HT1080 (cell line): ENCODE data around the gene PEG3. TPM values are rescaled to one million over a fixed set of nuclear protein-coding genes. Genes with fewer than 3 reads are reported as not detected.
"Not testable (repeated sequence)": the region's sequence is repeated elsewhere in the genome, so short reads cannot be mapped to it uniquely, and the experiment has no call there.

Experiments
- DNase-seq: peaks from one replicate; pipeline ENCODE4 v3.0.0-alpha.2; 2015; ENCODE audit warnings: low read depth
- polyA plus RNA-seq, 2 experiments: library from polyadenylated mRNA; depleted of rRNA; stranded (reverse); fragments of >200 nt; gene quantifications; 2 replicates each; pipeline ENCODE4 v1.2.3, GENCODE V29; 2015
- total RNA-seq: library from RNA; depleted of rRNA; stranded (reverse); fragments of >200 nt; shearing (Covaris generic); gene quantifications from 2 replicates; pipeline ENCODE4 v1.2.3, GENCODE V29; 2014; rRNA removed

The PEG3 gene
- not detected in 2 replicates for total RNA-seq
- polyA plus RNA-seq (2015; cell fraction: cytosol; rRNA removed) = not detected in 2 replicates
- not detected in 2 replicates for polyA plus RNA-seq (2015; cell fraction: nucleus; rRNA removed)

GRCh38 chr19:56840451-56841192 is at the start of gene PEG3, which contains the start of gene ZIM2:
PEG3 (minus strand) TSS chr19:56840726; CDS start chr19:56824655, 16,071 bp downstream.
ZIM2 (minus strand) TSS chr19:56840726; CDS start chr19:56824277, 16,449 bp downstream.
- DNase-seq = no peak

- no peak for DNase-seq
Measured at GRCh38 chr19:56885173-56885985, 44.9 kb upstream of the PEG3 start.

DNA sequence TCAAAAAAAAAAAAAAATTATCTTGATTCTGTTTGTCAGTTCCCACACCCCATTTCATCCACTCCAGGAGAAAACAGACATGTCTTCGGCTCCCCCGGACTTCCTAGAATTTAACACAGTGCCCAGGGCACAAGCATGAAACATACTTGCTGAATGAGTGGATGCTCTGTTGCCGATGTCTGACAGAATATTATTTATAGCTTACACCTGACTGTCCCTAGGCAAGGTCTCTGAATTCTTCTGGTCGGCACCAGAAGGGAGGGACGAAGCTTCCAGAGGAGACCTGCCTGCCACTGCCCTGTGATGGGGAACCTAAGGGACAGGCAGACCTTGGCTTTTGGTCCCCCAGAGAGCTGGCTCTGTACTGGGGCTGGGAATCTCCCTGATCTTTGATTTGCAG is 43.9 kb upstream of the PEG3 start:
- DNase-seq = no peak

DNA sequence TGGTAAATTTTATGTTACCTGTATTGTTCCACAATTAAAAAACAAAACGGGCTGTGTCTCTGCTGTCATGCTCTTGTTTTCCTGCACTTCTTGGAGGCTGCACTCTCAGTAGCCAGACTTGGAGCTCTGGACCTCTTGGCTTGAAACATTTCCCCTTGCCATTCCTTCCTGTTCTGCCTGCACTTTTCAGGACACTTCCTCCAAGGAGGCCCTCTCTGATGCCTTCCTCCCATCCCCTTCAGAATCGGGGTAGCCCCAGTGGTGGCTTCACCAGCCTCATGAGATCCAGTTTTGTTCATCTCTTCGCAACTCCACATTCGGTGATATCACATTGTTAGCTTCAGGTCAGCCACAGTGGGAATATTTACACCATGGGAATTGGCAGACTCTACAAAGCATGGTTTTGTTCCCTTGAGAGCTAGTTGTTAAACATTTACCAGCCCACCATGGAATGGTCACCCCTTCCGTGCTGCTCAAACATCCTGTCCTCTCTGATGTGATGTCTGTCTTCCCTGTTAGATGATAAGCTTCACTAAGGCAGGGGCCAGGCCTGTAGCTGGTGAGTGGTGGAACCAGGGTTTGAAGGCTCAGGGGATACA is 40.2 kb upstream of the PEG3 start:
- no peak for DNase-seq

DNA sequence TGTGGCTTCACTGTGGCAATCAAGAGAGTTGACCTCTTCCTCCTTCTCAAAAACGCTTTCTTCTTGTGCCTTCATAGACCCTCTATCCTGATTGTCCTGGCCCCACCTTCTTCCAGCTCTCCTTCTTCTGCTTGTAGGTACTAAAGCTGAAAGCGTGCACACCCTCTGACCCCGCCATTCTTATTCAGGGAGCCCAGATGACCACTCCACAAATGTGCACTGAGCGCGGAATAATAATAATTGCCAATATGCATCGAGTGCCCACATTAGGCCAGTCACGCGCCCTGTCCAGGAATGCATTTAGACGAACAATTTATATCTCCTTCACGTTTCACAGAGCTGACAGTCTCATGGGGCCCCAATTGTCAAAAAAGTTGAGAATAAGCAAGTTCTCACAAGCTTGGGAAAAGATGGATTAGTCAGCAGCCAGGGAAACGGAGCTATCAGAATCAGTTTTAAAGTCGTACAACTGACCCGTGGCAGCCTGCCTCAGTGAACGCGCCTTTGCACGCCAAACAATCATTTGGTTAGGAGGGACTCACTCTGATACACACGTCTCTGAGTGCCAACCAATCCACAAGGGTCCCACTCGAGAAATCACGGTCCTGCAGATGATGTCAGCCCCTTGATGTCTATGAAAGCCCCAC is 36.7 kb upstream of the PEG3 start:
- no peak for DNase-seq

DNA sequence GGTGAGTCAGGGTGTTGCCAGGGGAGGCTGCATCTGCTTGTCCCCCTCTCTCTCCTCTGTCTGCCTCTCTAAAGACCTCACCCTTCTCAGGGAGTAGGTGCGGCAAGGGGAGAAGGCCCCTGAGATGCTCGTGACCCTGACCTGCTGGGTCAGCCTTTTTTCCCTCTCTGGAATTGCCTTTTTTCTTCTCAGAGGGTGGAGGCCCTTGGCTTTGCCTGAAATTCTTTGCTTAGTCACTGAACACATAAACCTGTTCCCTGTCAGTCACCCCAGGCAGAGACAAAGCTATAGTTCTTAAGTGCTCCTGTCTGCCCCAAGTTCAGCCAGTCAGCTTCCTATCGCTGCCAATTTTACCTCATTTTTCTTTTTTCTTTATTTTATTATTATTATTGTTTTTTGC is 35.2 kb upstream of the PEG3 start:
- DNase-seq = no peak

GRCh38 chr19:56874530-56874929 is 34.0 kb upstream of the PEG3 start:
- no peak for DNase-seq

- no peak for DNase-seq
Measured at GRCh38 chr19:56873493-56873892, 33.0 kb upstream of the PEG3 start.

DNA sequence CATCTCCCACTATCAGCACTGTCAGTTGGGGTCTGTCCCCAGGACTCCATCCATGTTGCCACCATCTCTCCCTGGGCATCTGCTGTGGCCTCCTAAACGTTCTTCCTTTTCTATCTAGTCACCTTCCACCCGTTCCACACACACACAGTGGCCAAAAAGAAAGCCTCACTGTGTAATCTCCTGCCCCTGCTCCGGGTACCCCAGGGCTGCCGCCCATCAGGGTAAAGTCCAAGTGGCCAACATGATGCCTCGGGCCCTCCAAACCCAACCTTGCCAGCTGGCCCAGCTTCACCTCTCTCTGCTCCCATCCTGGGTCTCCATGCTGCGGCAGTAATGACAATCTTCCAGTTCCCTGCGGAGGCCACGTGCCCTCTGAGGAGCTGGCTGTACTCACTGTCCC is 29.4 kb upstream of the PEG3 start:
- DNase-seq = no peak

DNA sequence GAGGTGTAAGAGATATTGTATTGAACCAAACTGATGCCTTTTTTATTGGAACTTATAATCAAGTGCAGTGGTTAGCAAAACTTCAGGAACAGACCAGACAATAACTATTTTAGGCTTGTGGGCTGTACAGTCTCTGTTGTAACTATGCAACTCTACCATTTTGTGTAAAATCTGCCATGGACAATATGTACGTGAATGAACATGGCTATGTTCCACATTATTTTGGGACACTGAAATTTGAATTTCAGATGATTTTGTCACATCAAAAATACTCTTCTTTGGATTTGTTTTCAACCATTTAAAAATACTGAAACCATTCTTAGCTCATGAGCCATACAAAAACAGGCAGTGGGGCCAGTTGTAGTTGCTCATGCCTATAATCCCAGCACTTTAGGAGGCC is 27.9 kb upstream of the PEG3 start:
- no peak for DNase-seq

- DNase-seq = no peak
Measured at GRCh38 chr19:56866538-56866937, 26.0 kb upstream of the PEG3 start.

- no peak for DNase-seq
Measured at GRCh38 chr19:56864443-56865125, 24.1 kb upstream of the PEG3 start.

DNA sequence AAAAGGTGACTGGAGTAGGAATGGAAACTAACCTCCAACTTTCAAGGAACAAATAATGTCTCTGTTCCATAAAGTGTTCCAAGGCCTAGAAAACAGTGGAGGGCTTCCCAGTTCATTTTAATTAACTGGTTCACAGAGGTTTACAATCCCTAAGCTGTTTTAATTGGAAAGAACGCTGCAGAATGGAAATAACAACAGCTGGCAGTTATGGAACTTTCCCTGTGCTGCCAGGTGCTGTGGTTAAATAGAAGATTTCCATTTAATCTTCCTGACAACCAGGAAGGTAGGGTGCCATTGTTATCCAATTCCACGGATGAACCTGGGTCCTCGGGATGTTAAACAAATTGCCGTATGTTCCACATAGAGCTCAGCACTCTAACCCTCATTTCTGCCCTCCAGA is 22.2 kb upstream of the PEG3 start:
- no peak for DNase-seq

GRCh38 chr19:56860409-56860808 is 19.9 kb upstream of the PEG3 start:
- DNase-seq = not testable (repeated sequence)

DNA sequence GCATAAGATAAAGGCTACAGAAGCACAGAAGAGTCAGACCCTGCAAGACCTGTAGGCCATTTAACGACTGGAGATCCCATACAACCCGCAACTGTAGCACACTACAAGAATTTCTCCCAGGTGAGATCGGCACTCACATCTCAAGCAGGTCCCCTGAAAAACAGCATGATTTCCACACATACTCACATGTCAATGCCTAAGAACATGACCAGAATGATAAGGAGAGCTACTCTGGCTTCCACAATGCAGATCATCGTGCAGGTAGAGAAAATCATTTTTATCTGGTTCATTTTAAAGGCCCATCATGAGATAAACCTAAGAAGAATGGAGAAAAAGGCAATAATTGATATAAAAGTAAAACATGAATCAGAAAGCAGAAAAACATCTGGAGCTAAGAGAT is 17.5 kb upstream of the PEG3 start:
- no peak for DNase-seq

- DNase-seq = no peak
Measured at GRCh38 chr19:56856822-56857221, 16.3 kb upstream of the PEG3 start.

DNA sequence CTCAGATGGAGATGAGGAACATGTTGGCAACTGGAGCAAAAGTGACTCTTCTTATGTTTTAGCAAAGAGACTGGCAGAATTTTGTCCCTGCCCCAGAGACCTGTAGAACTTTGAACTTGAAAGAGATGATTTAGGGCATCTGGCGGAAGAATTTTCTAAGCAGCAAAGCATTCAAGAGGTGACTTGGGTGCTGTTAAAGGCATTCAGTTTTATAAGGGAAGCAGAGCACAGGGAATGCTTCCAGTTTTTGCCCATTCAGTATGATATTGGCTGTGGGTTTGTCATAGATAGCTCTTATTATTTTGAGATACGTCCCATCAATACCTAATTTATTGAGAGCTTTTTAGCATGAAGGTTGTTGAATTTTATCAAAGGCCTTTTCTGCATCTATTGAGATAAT is 11.8 kb upstream of the PEG3 start:
- DNase-seq = not testable (repeated sequence)

- no peak for DNase-seq
Measured at GRCh38 chr19:56848166-56848565, 7.6 kb upstream of the PEG3 start.

DNA sequence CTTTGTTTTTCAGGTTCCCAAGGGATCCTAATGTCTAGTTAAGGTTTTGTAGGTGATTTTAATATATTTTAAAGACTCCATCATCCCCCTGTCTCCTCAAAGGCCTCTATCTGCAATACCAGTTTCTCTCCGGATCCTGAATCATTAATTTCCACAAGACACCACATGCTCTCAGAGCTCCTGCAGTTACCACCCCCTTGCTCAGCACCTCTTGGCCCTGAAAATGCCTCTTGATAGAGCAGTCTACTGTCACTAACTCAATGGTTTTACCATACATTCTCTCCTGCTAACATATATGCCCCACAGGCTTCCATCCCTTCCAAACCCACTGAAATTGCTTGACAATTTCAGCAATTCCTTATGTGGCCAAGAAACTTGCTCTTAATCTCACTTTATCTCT is 1.9 kb upstream of the PEG3 start:
- DNase-seq = no peak

DNA sequence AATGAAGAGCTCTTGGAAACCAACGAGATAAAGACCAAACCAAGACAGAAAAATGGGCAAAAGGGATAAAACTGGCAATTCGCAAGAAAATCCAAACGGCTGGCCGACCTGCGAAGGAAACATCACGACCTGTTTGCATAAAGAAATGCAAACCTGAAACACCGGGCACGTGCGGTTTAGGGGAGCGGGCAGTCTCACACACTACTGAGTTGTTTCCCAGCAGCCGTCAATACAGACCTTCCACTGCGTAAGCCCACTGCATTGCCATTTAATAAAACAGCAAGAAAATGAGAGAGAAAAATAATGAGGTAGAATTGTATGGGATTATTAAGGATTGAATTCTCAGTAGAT is 642 bp upstream of the PEG3 start:
- no peak for DNase-seq
